GM23248 (cell line): Measurements from ENCODE around the gene BCORL1. TPM values are rescaled to one million over a fixed set of nuclear protein-coding genes. Genes with fewer than 3 reads are reported as not detected.
A peak's percentile ranks its signal among the peaks of the same experiment; 100 is the strongest.

Experiments
- DNase-seq: peaks from one replicate; pipeline ENCODE4 v3.0.0-alpha.2; 2015
- H2AFZ ChIP-seq: fragments of 200-600 bp; sonication (generic); 2 replicates; pipeline ENCODE4 v1.6.1; 2016; ENCODE audit warnings: antibody characterized with exemption
- H3F3A ChIP-seq: fragments of 200-600 bp; sonication (generic); 2 replicates; pipeline ENCODE4 v1.6.1; 2016; ENCODE audit warnings: mild to moderate bottlenecking, antibody characterized with exemption, mixed run types; ENCODE audit not compliant: insufficient read depth
- H3K27ac ChIP-seq: fragments of 200-600 bp; sonication (generic); 2 replicates; pipeline ENCODE4 v1.5.1; 2016; ENCODE audit warnings: mild to moderate bottlenecking
- H3K27me3 ChIP-seq: fragments of 200-600 bp; sonication (generic); replicated peaks from 2 replicates; pipeline ENCODE4 v1.6.1; 2016; ENCODE audit warnings: mild to moderate bottlenecking; ENCODE audit not compliant: insufficient read depth
- H3K36me3 ChIP-seq: fragments of 200-600 bp; sonication (generic); 2 replicates; pipeline ENCODE4 v1.6.1; 2016; ENCODE audit warnings: low read depth, mild to moderate bottlenecking
- H3K4me1 ChIP-seq: fragments of 200-600 bp; sonication (generic); 2 replicates; pipeline ENCODE4 v1.6.1; 2016; ENCODE audit warnings: mild to moderate bottlenecking; ENCODE audit not compliant: insufficient read depth
- H3K4me2 ChIP-seq: fragments of 200-600 bp; sonication (generic); one replicate; pipeline ENCODE4 v1.6.1; 2016; ENCODE audit warnings: mild to moderate bottlenecking; ENCODE audit not compliant: unreplicated experiment
- H3K4me3 ChIP-seq: fragments of 200-600 bp; sonication (generic); 2 replicates; pipeline ENCODE4 v1.5.1; 2016; ENCODE audit warnings: mild to moderate bottlenecking
- H3K79me2 ChIP-seq: fragments of 200-600 bp; sonication (generic); 2 replicates; pipeline ENCODE4 v1.6.1; 2016; ENCODE audit warnings: mild to moderate bottlenecking; ENCODE audit not compliant: insufficient read depth
- H3K9ac ChIP-seq: fragments of 200-600 bp; sonication (generic); 2 replicates; pipeline ENCODE4 v1.6.1; 2016; ENCODE audit warnings: mild to moderate bottlenecking
- H3K9me2 ChIP-seq: fragments of 200-600 bp; sonication (generic); 2 replicates; pipeline ENCODE4 v1.6.1; 2016; ENCODE audit warnings: mixed run types, mild to moderate bottlenecking, moderate library complexity; ENCODE audit not compliant: insufficient read depth
- H3K9me3 ChIP-seq: fragments of 200-600 bp; sonication (generic); one replicate; pipeline ENCODE4 v1.6.1; 2017; ENCODE audit warnings: low read depth
- H4K20me1 ChIP-seq: fragments of 200-600 bp; sonication (generic); 2 replicates; pipeline ENCODE4 v1.6.0; 2016; ENCODE audit not compliant: insufficient read depth
- EZH2 ChIP-seq: fragments of 200-600 bp; sonication (generic); IDR thresholded peaks from 2 replicates; pipeline ENCODE4 v1.6.1; 2018; ENCODE audit warnings: antibody characterized with exemption, mild to moderate bottlenecking; ENCODE audit not compliant: insufficient read depth, poor library complexity, severe bottlenecking
- EZH2phosphoT487 ChIP-seq: fragments of 200-600 bp; sonication (generic); IDR thresholded peaks from 2 replicates; pipeline ENCODE4 v1.6.1; 2018; ENCODE audit warnings: antibody characterized with exemption, moderate library complexity, mild to moderate bottlenecking, low read depth; ENCODE audit not compliant: insufficient read depth
- WGBS, 2 experiments: methylation state at CpG; one replicate each; pipeline ENCODE4 v1.1.6; 2015 to 2017; ENCODE audit warnings: low lambda C conversion rate in 2 of 2, low coverage in 1 of 2; ENCODE audit errors: missing lambda C conversion rate in 2 of 2; 5-methylcytosine and 5-hydroxymethylcytosine counted together
- in situ Hi-C: fragments of 300-500 bp; cut with MboI; formaldehyde crosslinking; loops from 2 replicates; pipeline ENCODE4 v1.15.0; 2020
- polyA plus RNA-seq: library from polyadenylated mRNA; unstranded; fragments of >200 nt; fragmentation: Nextera tagmentation; extraction: Ambion mirVana; gene quantifications from 2 replicates; pipeline ENCODE4 v1.2.1, GENCODE V29; 2016
- total RNA-seq: library from RNA; depleted of rRNA; stranded (reverse); fragments of >200 nt; shearing (Covaris generic); gene quantifications from 2 replicates; pipeline ENCODE4 v1.2.3, GENCODE V29; 2014

BCORL1 gene
- total and polyA plus RNA-seq, 2 experiments from 2014 or later, result 1.7 to 4.4 TPM

GRCh38 chrX:129984111-129984958 is 1.9 kb downstream of the BCORL1 start:
- H3K9ac ChIP-seq, result peak overlapping the region; percentile 70; the same call in 1 of the 2 replicates
- no peak overlapping the region for H3K27ac ChIP-seq
- peak overlapping the region; percentile 63 for H2AFZ ChIP-seq
- 1 to 3% methylated on average over 9 to 42 of the region's 81 CpGs for WGBS, 2 experiments
- no peaks in the 10 kb centered on the region for H4K20me1 ChIP-seq
- H3K9me2 ChIP-seq, result no peaks in the 10 kb centered on the region
- H3K4me2 ChIP-seq, result peak overlapping the region; percentile 60
- no peaks in the 10 kb centered on the region for H3K36me3 ChIP-seq
- H3F3A ChIP-seq, result no peaks in the 10 kb centered on the region
- peak overlapping the region; percentile 67; the same call in 1 of the 2 replicates for H3K4me3 ChIP-seq
- no peaks in the 10 kb centered on the region for H3K9me3 ChIP-seq
- TF ChIP-seq EZH2 (no peak), EZH2phosphoT487 (no peak)
- peak; percentile 43 for DNase-seq
- no peaks in the 10 kb centered on the region for H3K27me3 ChIP-seq
- peaks cover 11% of the 10 kb centered on the region for H3K79me2 ChIP-seq
- no peaks in the 10 kb centered on the region for H3K4me1 ChIP-seq
- in situ Hi-C loops, result no loop called here

GRCh38 chrX:129987871-129988270 is 5.4 kb downstream of the BCORL1 start:
- WGBS, 2 experiments, result 51 to 52% methylated on average over 3 of the region's 3 CpGs
- H3K4me3 ChIP-seq, result no peak overlapping the region
- in situ Hi-C loops, result no loop called here
- no peaks in the 10 kb centered on the region for H3F3A ChIP-seq
- no peaks in the 10 kb centered on the region for H3K4me1 ChIP-seq
- TF ChIP-seq EZH2phosphoT487 (no peak), EZH2 (no peak)
- H3K27me3 ChIP-seq, result no peaks in the 10 kb centered on the region
- no peak overlapping the region for H3K27ac ChIP-seq
- DNase-seq, result no peak
- no peak overlapping the region for H3K4me2 ChIP-seq
- H2AFZ ChIP-seq, result no peak overlapping the region
- H4K20me1 ChIP-seq, result no peaks in the 10 kb centered on the region
- no peaks in the 10 kb centered on the region for H3K9me2 ChIP-seq
- no peaks in the 10 kb centered on the region for H3K9me3 ChIP-seq
- H3K79me2 ChIP-seq, result peaks cover 11% of the 10 kb centered on the region
- no peaks in the 10 kb centered on the region for H3K36me3 ChIP-seq
- no peak overlapping the region for H3K9ac ChIP-seq

GRCh38 chrX:129992181-129992580 is 9.7 kb downstream of the BCORL1 start:
- Histone ChIP-seq H3K4me2 (no peak overlapping the region), H3K27me3 (no peaks in the 10 kb centered on the region), H3K9me2 (no peaks in the 10 kb centered on the region), H3K36me3 (no peaks in the 10 kb centered on the region), H3F3A (no peaks in the 10 kb centered on the region), H3K4me3 (no peak overlapping the region), H2AFZ (no peak overlapping the region), H4K20me1 (no peaks in the 10 kb centered on the region), H3K9ac (no peak overlapping the region), H3K27ac (no peak overlapping the region), H3K9me3 (no peaks in the 10 kb centered on the region), H3K79me2 (peaks cover 5% of the 10 kb centered on the region; the same call in 1 of the 2 replicates), H3K4me1 (peaks cover 7% of the 10 kb centered on the region; the same call in 1 of the 2 replicates)
- no peak for TF ChIP-seq EZH2
- TF ChIP-seq EZH2phosphoT487, result no peak
- in situ Hi-C loops, result no loop called here
- no peak for DNase-seq
- 97 to 98% methylated on average over 5 of the region's 5 CpGs for WGBS, 2 experiments

- peaks cover 7% of the 10 kb centered on the region; the same call in 1 of the 2 replicates for H3K4me1 ChIP-seq
- DNase-seq, result peak; percentile 86
- no peaks in the 10 kb centered on the region for H3K27me3 ChIP-seq
- TF ChIP-seq EZH2 (no peak), EZH2phosphoT487 (no peak)
- H3K4me3 ChIP-seq, result no peak overlapping the region
- no peaks in the 10 kb centered on the region for H3F3A ChIP-seq
- no peaks in the 10 kb centered on the region for H3K9me3 ChIP-seq
- peaks cover 5% of the 10 kb centered on the region; the same call in 1 of the 2 replicates for H3K79me2 ChIP-seq
- WGBS, 2 experiments, result 26 to 38% methylated on average over 3 to 4 of the region's 4 CpGs
- H3K36me3 ChIP-seq, result no peaks in the 10 kb centered on the region
- no peaks in the 10 kb centered on the region for H4K20me1 ChIP-seq
- peak overlapping the region; percentile 30 for H3K4me2 ChIP-seq
- H3K9me2 ChIP-seq, result no peaks in the 10 kb centered on the region
- H3K27ac ChIP-seq, result peak overlapping the region; percentile 63
- H2AFZ ChIP-seq, result peak overlapping the region; percentile 62
- in situ Hi-C loops, result no loop called here
- no peak overlapping the region for H3K9ac ChIP-seq
Measured at GRCh38 chrX:129996120-129996519, 13.7 kb downstream of the BCORL1 start.
